ENCODE measurements around the gene AOC1.

- TF ChIP-seq, protein P1, sequence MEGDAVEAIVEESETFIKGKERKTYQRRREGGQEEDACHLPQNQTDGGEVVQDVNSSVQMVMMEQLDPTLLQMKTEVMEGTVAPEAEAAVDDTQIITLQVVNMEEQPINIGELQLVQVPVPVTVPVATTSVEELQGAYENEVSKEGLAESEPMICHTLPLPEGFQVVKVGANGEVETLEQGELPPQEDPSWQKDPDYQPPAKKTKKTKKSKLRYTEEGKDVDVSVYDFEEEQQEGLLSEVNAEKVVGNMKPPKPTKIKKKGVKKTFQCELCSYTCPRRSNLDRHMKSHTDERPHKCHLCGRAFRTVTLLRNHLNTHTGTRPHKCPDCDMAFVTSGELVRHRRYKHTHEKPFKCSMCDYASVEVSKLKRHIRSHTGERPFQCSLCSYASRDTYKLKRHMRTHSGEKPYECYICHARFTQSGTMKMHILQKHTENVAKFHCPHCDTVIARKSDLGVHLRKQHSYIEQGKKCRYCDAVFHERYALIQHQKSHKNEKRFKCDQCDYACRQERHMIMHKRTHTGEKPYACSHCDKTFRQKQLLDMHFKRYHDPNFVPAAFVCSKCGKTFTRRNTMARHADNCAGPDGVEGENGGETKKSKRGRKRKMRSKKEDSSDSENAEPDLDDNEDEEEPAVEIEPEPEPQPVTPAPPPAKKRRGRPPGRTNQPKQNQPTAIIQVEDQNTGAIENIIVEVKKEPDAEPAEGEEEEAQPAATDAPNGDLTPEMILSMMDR (conservative IDR thresholded peaks at IDR 0.05; ENCODE audit: low read length) = no peak
- no peak for TF ChIP-seq EZH2phosphoT487 (IDR thresholded peaks at IDR 0.05; ENCODE audit: borderline replicate concordance)
Measured at GRCh38 chr7:150847536-150847935, 4.8 kb upstream of the AOC1 start.
